ENCODE results near the gene HP1BP3. TPM values are rescaled to one million over a fixed set of nuclear protein-coding genes. Genes with fewer than 3 reads are reported as not detected.
"Not testable (repeated sequence)": the region's sequence is repeated elsewhere in the genome, so short reads cannot be mapped to it uniquely, and the experiment has no call there.

HP1BP3 gene
- total RNA-seq, 2 donors from 2014 or later, result 207 to 223 TPM

DNA sequence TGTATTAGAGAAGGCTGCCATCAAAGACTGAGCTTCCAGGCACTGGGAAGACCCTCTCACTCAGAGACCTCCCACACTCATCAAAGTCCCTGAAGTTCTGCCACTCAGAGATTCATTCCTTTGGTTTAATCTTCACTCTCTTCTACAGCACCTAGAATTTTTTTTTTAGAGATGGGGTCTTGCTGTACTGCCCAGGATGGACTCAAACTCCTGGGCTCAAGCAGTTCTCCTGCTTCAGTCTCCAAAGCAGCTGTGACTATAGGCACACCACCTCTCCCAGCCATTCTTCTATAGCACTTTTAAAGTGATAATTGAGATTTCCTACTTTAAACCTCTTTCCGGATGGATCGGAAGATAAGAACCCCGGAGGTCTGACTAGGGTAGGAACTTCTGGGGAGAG, 3.7 kb upstream of the HP1BP3 start:
- H3K27ac ChIP-seq (ENCODE audit: low read depth, low read length), result no peak overlapping the region
- DNase-seq, result no peak
- H3K36me3 Mint-ChIP-seq (ENCODE audit: low read depth), result no peaks in the 10 kb centered on the region
- H3K27ac Mint-ChIP-seq, result no peak overlapping the region
- peaks cover 8% of the 10 kb centered on the region for H3K4me1 Mint-ChIP-seq
- no peaks in the 10 kb centered on the region for H3K9me3 ChIP-seq (ENCODE audit: control insufficient read depth, low read length)
- no peak overlapping the region for H3K4me3 ChIP-seq (ENCODE audit: low read length)
- no peaks in the 10 kb centered on the region for H3K9me3 Mint-ChIP-seq
- no peaks in the 10 kb centered on the region for H3K27me3 Mint-ChIP-seq (ENCODE audit: insufficient read depth)
- H3K9ac ChIP-seq (ENCODE audit: extremely low read depth, low read length, poor library complexity, severe bottlenecking), result no peak overlapping the region
- H3K4me1 ChIP-seq (ENCODE audit: control insufficient read depth, insufficient read depth, low read length), result no peaks in the 10 kb centered on the region
- 82 to 100% methylated on average over 3 of the region's 3 CpGs for WGBS, 2 experiments (ENCODE audit: insufficient coverage in 1 of 2, insufficient read length in 1 of 2)
- TF ChIP-seq, protein P1, sequence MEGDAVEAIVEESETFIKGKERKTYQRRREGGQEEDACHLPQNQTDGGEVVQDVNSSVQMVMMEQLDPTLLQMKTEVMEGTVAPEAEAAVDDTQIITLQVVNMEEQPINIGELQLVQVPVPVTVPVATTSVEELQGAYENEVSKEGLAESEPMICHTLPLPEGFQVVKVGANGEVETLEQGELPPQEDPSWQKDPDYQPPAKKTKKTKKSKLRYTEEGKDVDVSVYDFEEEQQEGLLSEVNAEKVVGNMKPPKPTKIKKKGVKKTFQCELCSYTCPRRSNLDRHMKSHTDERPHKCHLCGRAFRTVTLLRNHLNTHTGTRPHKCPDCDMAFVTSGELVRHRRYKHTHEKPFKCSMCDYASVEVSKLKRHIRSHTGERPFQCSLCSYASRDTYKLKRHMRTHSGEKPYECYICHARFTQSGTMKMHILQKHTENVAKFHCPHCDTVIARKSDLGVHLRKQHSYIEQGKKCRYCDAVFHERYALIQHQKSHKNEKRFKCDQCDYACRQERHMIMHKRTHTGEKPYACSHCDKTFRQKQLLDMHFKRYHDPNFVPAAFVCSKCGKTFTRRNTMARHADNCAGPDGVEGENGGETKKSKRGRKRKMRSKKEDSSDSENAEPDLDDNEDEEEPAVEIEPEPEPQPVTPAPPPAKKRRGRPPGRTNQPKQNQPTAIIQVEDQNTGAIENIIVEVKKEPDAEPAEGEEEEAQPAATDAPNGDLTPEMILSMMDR (conservative IDR thresholded peaks at IDR 0.05), result no peak
- H3K36me3 ChIP-seq (ENCODE audit: control insufficient read depth, insufficient read depth, low read length), result no peaks in the 10 kb centered on the region
- H3K27me3 ChIP-seq (ENCODE audit: control insufficient read depth, insufficient read depth, low read length, poor library complexity, severe bottlenecking), result no peaks in the 10 kb centered on the region
- no peak overlapping the region for H3K4me3 Mint-ChIP-seq

DNA sequence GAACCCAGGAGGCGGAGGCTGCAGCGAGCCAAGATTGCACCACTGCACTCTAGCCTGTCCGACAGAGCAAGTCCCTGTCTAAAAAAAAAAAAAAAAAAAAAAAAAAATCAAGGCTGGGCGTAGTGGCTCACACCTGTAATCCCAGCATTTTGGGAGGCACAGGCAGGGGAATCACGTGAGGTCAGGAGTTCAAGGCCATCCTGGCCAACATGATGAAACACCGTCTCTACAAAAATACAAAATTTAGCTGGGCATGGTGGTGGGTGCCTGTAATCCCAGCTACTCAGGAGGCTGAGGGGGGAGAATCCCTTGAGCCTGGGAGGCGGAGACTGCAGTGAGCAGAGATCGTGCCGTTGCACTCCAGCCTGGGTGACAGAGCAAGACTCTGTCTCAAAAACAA, 2.5 kb upstream of the HP1BP3 start:
- not testable (repeated sequence) for H3K36me3 ChIP-seq (ENCODE audit: control insufficient read depth, insufficient read depth, low read length); H3K4me3 ChIP-seq (ENCODE audit: low read length); H3K9ac ChIP-seq (ENCODE audit: extremely low read depth, low read length, poor library complexity, severe bottlenecking); H3K4me1 ChIP-seq (ENCODE audit: control insufficient read depth, insufficient read depth, low read length); H3K9me3 ChIP-seq (ENCODE audit: control insufficient read depth, low read length); DNase-seq; H3K27me3 Mint-ChIP-seq (ENCODE audit: insufficient read depth); H3K9me3 Mint-ChIP-seq; H3K36me3 Mint-ChIP-seq (ENCODE audit: low read depth); H3K27ac Mint-ChIP-seq; H3K27me3 ChIP-seq (ENCODE audit: control insufficient read depth, insufficient read depth, low read length, poor library complexity, severe bottlenecking); H3K27ac ChIP-seq (ENCODE audit: low read depth, low read length); H3K4me3 Mint-ChIP-seq
- H3K4me1 Mint-ChIP-seq, result peaks cover 17% of the 10 kb centered on the region
- 97 to 100% methylated on average over 3 to 9 of the region's 9 CpGs for WGBS, 2 experiments (ENCODE audit: insufficient coverage in 1 of 2, insufficient read length in 1 of 2)

DNA sequence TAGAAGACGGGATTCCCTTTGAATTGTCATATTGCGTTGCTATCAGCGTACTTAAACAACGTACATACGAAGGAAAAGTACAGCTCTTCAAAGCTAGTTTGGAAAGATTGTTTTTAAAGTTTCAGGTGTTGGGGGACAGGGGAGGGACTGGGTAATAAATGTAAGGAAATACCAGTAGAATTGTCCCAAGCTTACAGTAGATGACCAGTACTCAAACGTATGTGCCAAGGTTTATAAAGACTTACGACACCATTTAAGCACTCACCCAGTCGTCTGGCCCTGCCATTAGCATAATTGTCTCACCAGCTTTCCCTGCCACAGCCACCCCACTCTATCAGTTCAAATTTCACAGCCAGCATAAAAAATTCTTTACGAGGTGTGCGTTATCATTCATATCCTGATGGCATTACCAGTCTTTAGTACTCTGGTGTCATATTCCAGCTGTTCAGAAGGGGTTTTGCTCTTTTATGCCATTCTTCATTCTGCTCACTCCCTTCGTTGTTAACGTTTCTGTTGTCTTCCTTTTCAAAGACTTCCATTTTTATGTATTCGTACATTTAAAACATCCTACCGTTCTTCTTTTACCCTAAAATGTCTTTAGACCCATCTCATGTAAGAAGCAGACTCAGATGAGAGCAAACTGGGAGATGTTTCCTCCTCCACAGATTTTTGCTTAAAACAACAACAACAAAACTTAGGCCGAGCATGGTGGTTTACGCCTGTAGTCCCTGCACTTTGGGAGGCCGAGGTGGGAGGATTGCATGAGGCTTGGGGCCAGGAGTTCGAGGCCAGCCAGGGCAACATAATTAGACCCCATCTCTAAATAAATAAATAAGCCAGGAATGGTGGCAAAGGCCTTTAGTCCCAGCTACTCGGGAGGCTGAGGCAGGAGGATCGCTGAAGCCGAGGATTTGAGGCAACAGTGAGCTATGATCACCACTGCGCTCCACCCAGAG, 1.0 kb upstream of the HP1BP3 start:
- Mint-ChIP-seq H3K9me3 (no peaks in the 10 kb centered on the region), H3K36me3 (ENCODE audit: low read depth) (no peaks in the 10 kb centered on the region), H3K27me3 (ENCODE audit: insufficient read depth) (no peaks in the 10 kb centered on the region), H3K4me3 (peak overlapping the region; percentile 98), H3K4me1 (peaks cover 22% of the 10 kb centered on the region), H3K27ac (peak overlapping the region; percentile 98)
- Histone ChIP-seq H3K4me3 (ENCODE audit: low read length) (peak overlapping the region; percentile 86), H3K27me3 (ENCODE audit: control insufficient read depth, insufficient read depth, low read length, poor library complexity, severe bottlenecking) (no peaks in the 10 kb centered on the region), H3K36me3 (ENCODE audit: control insufficient read depth, insufficient read depth, low read length) (no peaks in the 10 kb centered on the region), H3K27ac (ENCODE audit: low read depth, low read length) (peak overlapping the region; percentile 97), H3K9ac (ENCODE audit: extremely low read depth, low read length, poor library complexity, severe bottlenecking) (peak overlapping the region; percentile 71), H3K4me1 (ENCODE audit: control insufficient read depth, insufficient read depth, low read length) (no peaks in the 10 kb centered on the region), H3K9me3 (ENCODE audit: control insufficient read depth, low read length) (no peaks in the 10 kb centered on the region)
- TF ChIP-seq, protein P1 (conservative IDR thresholded peaks at IDR 0.05), result no peak
- 43 to 53% methylated on average over 19 to 22 of the region's 22 CpGs for WGBS, 2 experiments (ENCODE audit: insufficient coverage in 1 of 2, insufficient read length in 1 of 2)
- peak; percentile 52 for DNase-seq

Measured in endodermal cell (in vitro differentiated cells).